ENCODE measurements around the gene HRCT1.

Gene HRCT1

DNA sequence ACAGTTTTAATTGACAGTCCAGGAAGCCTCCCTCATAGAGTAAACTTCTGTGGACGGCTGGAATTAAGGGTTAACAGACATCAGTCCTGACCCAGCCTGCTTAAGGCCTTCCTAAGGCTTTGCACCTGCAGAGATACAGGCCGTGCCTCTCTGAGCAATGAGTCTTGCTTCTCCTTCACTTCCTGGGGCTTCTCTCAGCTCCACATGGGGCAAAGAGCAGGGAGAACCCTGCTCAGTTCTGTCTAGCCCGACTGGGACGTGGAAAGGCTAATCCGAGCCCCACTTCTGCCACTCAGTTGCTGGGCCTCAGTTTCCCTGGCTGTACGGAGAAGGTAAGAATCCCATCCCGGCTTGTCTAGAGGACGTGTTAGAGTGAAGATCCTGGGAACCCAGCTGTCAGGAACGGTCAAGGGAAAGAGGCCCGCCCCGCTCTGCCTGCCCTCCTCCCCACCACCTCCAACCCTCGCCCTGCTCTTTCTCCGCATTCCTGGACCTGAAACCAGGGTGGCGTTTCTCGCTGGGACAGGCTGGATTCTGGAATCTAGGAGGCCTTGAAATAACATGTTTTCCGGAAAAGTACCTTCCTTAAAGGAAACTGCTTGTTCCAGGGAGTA is 9.8 kb downstream of the HRCT1 start:
- DNase-seq (ENCODE audit: extremely low read depth, low read depth): no peak
- TF ChIP-seq, protein P1, sequence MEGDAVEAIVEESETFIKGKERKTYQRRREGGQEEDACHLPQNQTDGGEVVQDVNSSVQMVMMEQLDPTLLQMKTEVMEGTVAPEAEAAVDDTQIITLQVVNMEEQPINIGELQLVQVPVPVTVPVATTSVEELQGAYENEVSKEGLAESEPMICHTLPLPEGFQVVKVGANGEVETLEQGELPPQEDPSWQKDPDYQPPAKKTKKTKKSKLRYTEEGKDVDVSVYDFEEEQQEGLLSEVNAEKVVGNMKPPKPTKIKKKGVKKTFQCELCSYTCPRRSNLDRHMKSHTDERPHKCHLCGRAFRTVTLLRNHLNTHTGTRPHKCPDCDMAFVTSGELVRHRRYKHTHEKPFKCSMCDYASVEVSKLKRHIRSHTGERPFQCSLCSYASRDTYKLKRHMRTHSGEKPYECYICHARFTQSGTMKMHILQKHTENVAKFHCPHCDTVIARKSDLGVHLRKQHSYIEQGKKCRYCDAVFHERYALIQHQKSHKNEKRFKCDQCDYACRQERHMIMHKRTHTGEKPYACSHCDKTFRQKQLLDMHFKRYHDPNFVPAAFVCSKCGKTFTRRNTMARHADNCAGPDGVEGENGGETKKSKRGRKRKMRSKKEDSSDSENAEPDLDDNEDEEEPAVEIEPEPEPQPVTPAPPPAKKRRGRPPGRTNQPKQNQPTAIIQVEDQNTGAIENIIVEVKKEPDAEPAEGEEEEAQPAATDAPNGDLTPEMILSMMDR (IDR thresholded peaks at IDR 0.05; ENCODE audit: low read depth, low read length, missing control alignments): no peak
- H3K4me3 ChIP-seq (replicated peaks; ENCODE audit: low read depth, low read length): no peak overlapping the region

DNA sequence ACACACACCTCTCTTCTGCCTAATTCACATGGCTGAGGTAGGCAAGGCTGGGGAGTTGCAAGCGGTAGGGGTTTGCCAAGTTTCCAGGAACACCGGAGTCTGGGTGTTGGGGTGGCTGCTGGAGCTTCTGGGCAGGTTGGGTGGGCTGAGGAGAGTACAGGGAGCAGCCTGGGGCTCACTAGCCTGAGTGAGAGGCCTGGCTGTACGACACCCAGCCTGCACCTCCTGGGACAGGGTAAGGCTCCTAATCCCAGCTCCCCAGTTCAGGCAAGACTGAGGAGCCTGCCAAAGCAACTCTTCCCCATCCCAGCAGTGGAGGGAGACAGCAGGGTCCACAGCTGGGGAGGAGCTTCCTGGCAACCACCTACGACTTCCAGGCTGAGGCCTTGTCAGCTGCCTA is 11.3 kb downstream of the HRCT1 start:
- no peak overlapping the region for H3K4me3 ChIP-seq (replicated peaks; ENCODE audit: low read depth, low read length)
- DNase-seq (ENCODE audit: extremely low read depth, low read depth): no peak
- TF ChIP-seq, protein P1 (IDR thresholded peaks at IDR 0.05; ENCODE audit: low read depth, low read length, missing control alignments): no peak

GRCh38 chr9:35918780-35919179 is 12.8 kb downstream of the HRCT1 start:
- TF ChIP-seq, protein P1 (IDR thresholded peaks at IDR 0.05; ENCODE audit: low read depth, low read length, missing control alignments): no peak
- no peak overlapping the region for H3K4me3 ChIP-seq (replicated peaks; ENCODE audit: low read depth, low read length)
- no peak for DNase-seq (ENCODE audit: extremely low read depth, low read depth)

DNA sequence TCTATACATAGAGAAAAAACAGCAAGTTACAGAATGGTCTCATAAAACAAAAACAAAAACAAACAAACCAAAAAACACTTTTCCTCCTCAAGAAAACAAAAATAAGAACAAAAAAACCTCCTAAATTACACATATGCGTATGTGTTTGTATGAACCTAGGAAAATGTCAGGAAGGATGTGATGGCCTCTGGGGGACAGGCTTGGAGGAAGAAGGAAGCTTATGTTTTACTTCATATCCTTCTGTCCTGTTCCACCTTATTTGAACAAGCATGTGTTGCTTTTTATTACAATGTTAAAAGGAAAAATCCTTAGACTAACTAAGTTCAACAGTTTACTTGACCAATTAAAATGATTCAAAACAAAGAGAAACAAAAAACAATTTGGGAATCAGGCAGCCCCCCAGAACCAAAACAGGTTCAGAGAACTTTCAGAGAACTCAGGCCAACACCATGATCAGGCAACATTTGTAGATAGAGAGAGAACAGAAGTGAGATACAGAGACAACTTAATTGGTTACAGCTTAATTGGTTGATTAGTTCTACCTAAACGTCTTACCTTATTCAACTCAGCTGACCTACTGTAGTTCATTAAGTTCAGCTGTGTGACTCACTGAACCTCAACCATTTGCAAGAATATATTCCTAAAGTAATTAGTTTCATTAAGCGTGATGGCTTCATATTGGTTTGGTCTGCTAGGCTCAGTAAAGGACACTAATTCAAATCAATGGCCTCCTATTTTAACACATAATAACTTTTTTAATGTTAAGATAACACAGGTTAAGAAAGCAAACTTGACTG is 13.4 kb downstream of the HRCT1 start:
- TF ChIP-seq, protein P1 (IDR thresholded peaks at IDR 0.05; ENCODE audit: low read depth, low read length, missing control alignments): no peak
- DNase-seq (ENCODE audit: extremely low read depth, low read depth): no peak

GRCh38 chr9:35920051-35920620 is 14.1 kb downstream of the HRCT1 start:
- no peak for DNase-seq (ENCODE audit: extremely low read depth, low read depth)
- no peak overlapping the region for H3K4me3 ChIP-seq (replicated peaks; ENCODE audit: low read depth, low read length)
- TF ChIP-seq, protein P1 (IDR thresholded peaks at IDR 0.05; ENCODE audit: low read depth, low read length, missing control alignments): no peak

More for the DNA sequence above, 13.4 kb downstream of the HRCT1 start:
- H3K4me3 ChIP-seq (replicated peaks; ENCODE audit: low read depth, low read length): no peak overlapping the region

DNA sequence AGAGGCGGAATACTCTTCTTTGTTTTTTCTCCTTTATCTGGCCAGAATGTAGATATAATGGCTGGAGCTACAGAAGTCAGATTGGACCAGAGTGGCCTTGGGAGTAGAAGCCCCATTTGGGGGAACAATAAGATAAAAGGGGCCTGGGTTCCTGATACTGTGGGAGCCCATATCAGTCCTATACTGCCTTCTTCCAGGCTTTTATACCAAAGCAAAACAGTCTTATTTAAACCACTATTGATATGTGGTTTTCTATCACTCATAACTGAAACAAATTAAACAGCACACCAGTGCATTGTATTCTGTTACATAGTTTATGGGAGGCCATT is 17.6 kb downstream of the HRCT1 start:
- no peak overlapping the region for H3K4me3 ChIP-seq (replicated peaks; ENCODE audit: low read depth, low read length)
- TF ChIP-seq, protein P1 (IDR thresholded peaks at IDR 0.05; ENCODE audit: low read depth, low read length, missing control alignments): no peak
- DNase-seq (ENCODE audit: extremely low read depth, low read depth): no peak
